ENCODE data around the gene VAV2.

- TF ChIP-seq CTCF (conservative IDR thresholded peaks at IDR 0.05; ENCODE audit: low read depth in 2 of 2) (no peak), POLR2AphosphoS5 (IDR thresholded peaks at IDR 0.05; ENCODE audit: low read depth) (no peak), EZH2phosphoT487 (IDR thresholded peaks at IDR 0.05; ENCODE audit: unreplicated experiment) (no peak)
Observed at GRCh38 chr9:133950629-133951111, 41.5 kb downstream of the VAV2 start.

Data from GM23338 (cell line).